Stomach (tissue), 9 donors: ENCODE results near the gene SKOR1. TPM values are rescaled to one million over a fixed set of nuclear protein-coding genes. Genes with fewer than 3 reads are reported as not detected.
A peak's percentile ranks its signal among the peaks of the same experiment; 100 is the strongest.

Experiments used
- DNase-seq, 2 donors: peaks; one replicate each; pipeline versions ENCODE4 v3.0.0 to v3.0.0-alpha.2; 2013 to 2019
- H3K27ac ChIP-seq, 5 donors: fragments of 200-600 bp in 4 of 5; sonication (generic) in 4 of 5; one replicate each; pipeline ENCODE4 v1.5.1; 2013 to 2019; ENCODE audit warnings: mild to moderate bottlenecking in 1 of 5, moderate library complexity in 1 of 5
- H3K27me3 ChIP-seq, 3 donors: fragments of 200-600 bp; sonication (generic); one replicate each; pipeline ENCODE4 v1.5.1; 2017 to 2019; ENCODE audit warnings: mixed run types in 1 of 3
- H3K36me3 ChIP-seq, 4 donors: fragments of 200-600 bp; sonication (generic); 1 replicate in 3 of 4; 2 replicates in 1 of 4; pipeline ENCODE4 v1.5.1; 2016 to 2019
- H3K4me1 ChIP-seq, 4 donors: fragments of 200-600 bp; sonication (generic); one replicate each; pipeline ENCODE4 v1.5.1; 2016 to 2019
- H3K4me3 ChIP-seq, 4 donors: fragments of 200-600 bp; sonication (generic) in 3 of 4; one replicate each; pipeline ENCODE4 v1.5.1; 2016 to 2019; ENCODE audit warnings: mild to moderate bottlenecking in 1 of 4
- H3K9me3 ChIP-seq, 4 donors: fragments of 200-600 bp; sonication (generic); one replicate each; pipeline ENCODE4 v1.5.1; 2016 to 2019
- EP300 ChIP-seq: sonication (generic); formaldehyde crosslinking; IDR thresholded peaks from one replicate; pipeline ENCODE4 v1.6.1; 2017; ENCODE audit warnings: antibody characterized with exemption
- POLR2A ChIP-seq, 4 donors: fragments of 450-650 bp; IDR thresholded peaks; one replicate each; pipeline ENCODE4 v1.6.1; 2016; ENCODE audit warnings: antibody characterized with exemption in 4 of 4, control low read depth in 2 of 4, mild to moderate bottlenecking in 1 of 4, moderate library complexity in 1 of 4
- POLR2AphosphoS5 ChIP-seq, 3 donors: sonication (generic); formaldehyde crosslinking; IDR thresholded peaks; one replicate each; pipeline ENCODE4 v1.6.1; 2016; ENCODE audit warnings: antibody characterized with exemption in 3 of 3
- WGBS, 5 donors: extraction: QIAGEN DNeasy Blood & Tissue Kit in 3 of 5; methylation state at CpG; one replicate each; pipeline versions ENCODE4 v1.1.5 to v1.1.7; 2013 to 2018; 5-methylcytosine and 5-hydroxymethylcytosine counted together
- intact Hi-C: fragments of 100-400 bp; cut with DNase I; formaldehyde crosslinking; loops from one replicate; pipeline ENCODE4 v1.15.1; 2023; ENCODE audit warnings: low total_unique reads
- polyA plus RNA-seq, 3 donors: library from polyadenylated mRNA; stranded (reverse); fragments of 200-250 nt; gene quantifications; one replicate each; pipeline ENCODE4 v1.2.3, GENCODE V29; 2013
- total RNA-seq, 5 donors: library from RNA; depleted of rRNA; stranded (reverse); fragments of >200 nt; gene quantifications; one replicate each; pipeline versions ENCODE4 v1.1.0 to v1.2.3, GENCODE V29; 2014 to 2016
- TF ChIP-seq, protein P1 (sequence below), 7 experiments: fragments of 450-650 bp in 4 of 7; fragments of 200-600 bp in 3 of 7; sonication (generic) in 3 of 7; IDR thresholded peaks; one replicate each; pipeline ENCODE4 v1.5.1; 2016 to 2019; ENCODE audit warnings: antibody characterized with exemption in 7 of 7, control low read depth in 2 of 7, mild to moderate bottlenecking in 1 of 7
- donor health status: healthy with polysubstance abuse.
- donor health status: Bipolar disorder and iron deficiency.
- donor health status: healthy.

The SKOR1 gene
- total and polyA plus RNA-seq, 8 donors, result 0.14 to 5.8 (median 0.69) TPM; not detected in 2

DNA sequence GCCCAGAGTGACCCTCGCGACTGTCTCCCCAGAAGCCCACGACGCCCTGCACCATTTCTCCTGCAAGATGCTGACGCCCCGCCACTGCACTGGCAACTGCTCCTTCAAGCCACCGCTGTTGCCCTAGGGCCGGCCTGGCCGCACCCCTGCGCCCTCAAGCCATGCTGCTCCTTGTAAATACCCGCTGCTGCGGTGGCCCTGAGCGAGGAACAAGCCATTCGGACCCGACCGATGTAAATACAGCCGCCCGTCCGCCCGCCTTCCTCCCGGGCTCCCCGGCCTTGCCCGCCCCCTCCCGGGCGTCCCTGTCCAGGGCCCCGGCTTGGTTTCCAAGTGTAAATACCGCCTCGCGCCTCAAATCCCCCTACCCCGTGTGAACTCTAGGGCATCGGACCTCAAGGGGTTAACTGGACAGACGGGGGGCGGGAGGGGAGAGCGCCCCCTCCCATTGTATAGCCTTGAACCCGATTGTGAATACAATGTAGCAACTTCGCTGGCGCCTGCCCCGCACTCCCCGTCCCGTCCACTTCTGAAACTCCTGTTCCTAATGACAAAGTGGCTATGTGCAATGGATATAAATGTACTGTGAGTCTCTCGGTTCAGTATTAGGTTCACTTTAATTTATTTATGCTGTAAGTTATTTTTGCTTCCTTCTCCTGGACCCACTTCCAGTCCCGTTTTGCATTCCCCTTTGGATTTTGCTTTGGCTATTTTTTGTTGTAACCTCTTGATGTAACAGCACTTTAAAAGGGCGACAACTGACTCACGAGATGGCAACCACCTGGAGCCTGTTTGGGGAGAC, 8.6 kb downstream of the SKOR1 start:
- Histone ChIP-seq H3K4me3 (peak overlapping the region; percentile 31 to 51 (median 45)), H3K9me3 (no peaks in the 10 kb centered on the region), H3K27me3 (peaks cover 42 to 73% (median 72%) of the 10 kb centered on the region in 3 donors), H3K27ac (no peak overlapping the region), H3K36me3 (no peaks in the 10 kb centered on the region), H3K4me1 (peaks cover 45 to 68% (median 62%) of the 10 kb centered on the region in 4 donors)
- intact Hi-C loops, result loop anchor here (5.0 kb wide), 1 partner anchor 377 kb away; no protein-coding TSS in a partner anchor
- peak; percentile 47 to 77 for DNase-seq
- TF ChIP-seq POLR2AphosphoS5 (IDR thresholded peaks at IDR 0.05) (no peak), EP300 (no peak)
- TF ChIP-seq, protein P1, sequence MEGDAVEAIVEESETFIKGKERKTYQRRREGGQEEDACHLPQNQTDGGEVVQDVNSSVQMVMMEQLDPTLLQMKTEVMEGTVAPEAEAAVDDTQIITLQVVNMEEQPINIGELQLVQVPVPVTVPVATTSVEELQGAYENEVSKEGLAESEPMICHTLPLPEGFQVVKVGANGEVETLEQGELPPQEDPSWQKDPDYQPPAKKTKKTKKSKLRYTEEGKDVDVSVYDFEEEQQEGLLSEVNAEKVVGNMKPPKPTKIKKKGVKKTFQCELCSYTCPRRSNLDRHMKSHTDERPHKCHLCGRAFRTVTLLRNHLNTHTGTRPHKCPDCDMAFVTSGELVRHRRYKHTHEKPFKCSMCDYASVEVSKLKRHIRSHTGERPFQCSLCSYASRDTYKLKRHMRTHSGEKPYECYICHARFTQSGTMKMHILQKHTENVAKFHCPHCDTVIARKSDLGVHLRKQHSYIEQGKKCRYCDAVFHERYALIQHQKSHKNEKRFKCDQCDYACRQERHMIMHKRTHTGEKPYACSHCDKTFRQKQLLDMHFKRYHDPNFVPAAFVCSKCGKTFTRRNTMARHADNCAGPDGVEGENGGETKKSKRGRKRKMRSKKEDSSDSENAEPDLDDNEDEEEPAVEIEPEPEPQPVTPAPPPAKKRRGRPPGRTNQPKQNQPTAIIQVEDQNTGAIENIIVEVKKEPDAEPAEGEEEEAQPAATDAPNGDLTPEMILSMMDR (IDR thresholded peaks at IDR 0.05), result peak in 4 of 7 experiments; percentile 18 to 49 (median 32)
- WGBS, 5 donors, result 2 to 3% (median 2%) methylated on average over 33 to 44 of the region's 44 CpGs

DNA sequence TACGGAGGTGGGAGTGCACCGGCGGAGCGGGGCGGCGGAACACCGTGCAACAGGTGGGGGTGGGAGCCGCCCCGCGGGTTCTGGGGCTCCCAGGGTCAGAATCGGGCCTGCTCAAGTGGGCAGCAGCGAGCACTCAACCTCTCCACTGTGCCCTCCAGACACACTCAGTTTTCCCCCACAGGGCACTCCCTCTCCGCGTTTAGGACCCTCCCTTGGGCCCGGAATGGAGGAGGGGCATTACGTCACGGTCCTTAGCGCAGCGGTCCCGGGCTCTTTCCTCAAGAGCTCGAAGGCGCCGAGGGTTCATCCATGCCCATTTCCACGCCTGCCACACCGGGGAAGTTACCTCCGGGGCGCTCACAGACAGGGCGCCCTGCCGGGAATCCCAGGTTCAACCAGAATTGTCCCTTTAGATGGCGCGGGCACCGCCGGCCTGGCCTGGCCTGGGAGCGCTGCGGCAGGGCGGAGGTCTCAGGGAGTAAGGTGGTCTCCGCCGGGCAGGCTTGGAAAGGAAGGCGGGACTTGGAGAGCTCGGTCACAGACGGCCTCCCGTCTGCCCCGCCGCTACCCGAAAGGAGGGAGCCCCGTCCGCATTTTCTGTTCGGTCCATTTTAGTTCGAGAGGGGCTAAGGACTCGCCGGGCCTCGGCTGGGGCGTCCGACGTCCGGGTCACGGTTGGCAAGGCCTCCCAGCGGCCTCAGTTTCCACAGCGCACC, 9.4 kb downstream of the SKOR1 start:
- no peaks in the 10 kb centered on the region for H3K9me3 ChIP-seq
- peak overlapping the region; percentile 31 to 51 (median 45) for H3K4me3 ChIP-seq
- no peak for TF ChIP-seq EP300
- TF ChIP-seq, protein P1 (IDR thresholded peaks at IDR 0.05), result no peak
- TF ChIP-seq POLR2AphosphoS5 (IDR thresholded peaks at IDR 0.05), result no peak
- no peak for TF ChIP-seq POLR2A (IDR thresholded peaks at IDR 0.05)
- DNase-seq, result peak in 1 of 2 donors; percentile 61
- H3K27me3 ChIP-seq, result peaks cover 34 to 65% (median 63%) of the 10 kb centered on the region in 3 donors
- peaks cover 44 to 68% (median 57%) of the 10 kb centered on the region in 4 donors for H3K4me1 ChIP-seq
- 1 to 4% (median 2%) methylated on average over 42 to 59 of the region's 59 CpGs for WGBS, 5 donors
- no peaks in the 10 kb centered on the region for H3K36me3 ChIP-seq
- intact Hi-C loops, result loop anchor here (5.0 kb wide), 1 partner anchor 377 kb away; no protein-coding TSS in a partner anchor
- no peak overlapping the region for H3K27ac ChIP-seq

DNA sequence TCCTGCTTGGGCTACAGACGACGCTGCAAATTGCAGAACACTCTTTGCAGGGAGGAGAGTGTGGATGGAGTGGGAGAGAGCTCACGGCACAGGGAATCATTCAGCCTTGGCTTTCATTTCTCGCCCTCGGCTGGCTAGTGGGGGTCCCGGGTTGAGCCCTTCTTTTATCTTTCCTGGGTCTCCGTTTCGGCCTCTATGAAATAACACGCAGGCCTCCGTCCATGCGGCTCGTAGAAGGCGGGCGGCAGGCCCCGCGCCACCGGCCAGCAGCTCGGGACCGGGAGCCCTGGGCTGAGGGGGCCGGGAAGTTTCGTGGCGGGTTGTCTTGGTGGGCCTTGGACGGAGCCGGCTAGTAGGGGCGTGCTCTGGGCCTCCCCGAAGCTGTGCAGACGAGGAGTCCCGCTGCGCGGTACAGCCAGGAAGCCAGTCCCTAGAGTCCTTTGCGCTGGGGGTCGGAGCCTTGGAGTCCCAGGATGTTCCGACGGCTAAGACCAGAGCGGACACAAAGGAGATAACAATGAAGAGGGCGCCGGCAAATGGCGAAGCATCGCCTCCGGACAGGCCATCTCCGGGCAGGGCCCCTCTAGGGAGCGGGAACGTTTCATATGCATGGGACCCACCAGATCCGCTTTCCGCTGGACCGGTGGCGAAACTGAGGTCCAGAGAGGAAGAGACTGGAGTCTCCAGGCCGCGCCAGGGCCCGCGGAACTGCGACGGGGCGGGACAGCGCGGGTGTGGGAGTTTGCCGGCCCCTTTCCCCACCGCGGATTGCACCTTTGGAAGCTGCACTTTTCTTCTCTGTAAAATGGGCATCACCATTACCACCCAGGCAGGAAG, 10.2 kb downstream of the SKOR1 start:
- Histone ChIP-seq H3K36me3 (no peaks in the 10 kb centered on the region), H3K9me3 (no peaks in the 10 kb centered on the region), H3K27ac (no peak overlapping the region), H3K4me3 (peak overlapping the region; percentile 31 to 51 (median 45)), H3K4me1 (peaks cover 44 to 64% (median 53%) of the 10 kb centered on the region in 4 donors), H3K27me3 (peaks cover 26 to 57% (median 56%) of the 10 kb centered on the region in 3 donors)
- TF ChIP-seq POLR2A (IDR thresholded peaks at IDR 0.05), result no peak
- TF ChIP-seq POLR2AphosphoS5 (IDR thresholded peaks at IDR 0.05), result no peak
- TF ChIP-seq, protein P1 (IDR thresholded peaks at IDR 0.05), result no peak
- no peak for TF ChIP-seq EP300
- intact Hi-C loops, result no loop called here
- 1 to 6% (median 4%) methylated on average over 48 to 59 of the region's 59 CpGs for WGBS, 5 donors
- peak in 1 of 2 donors; percentile 51 for DNase-seq

DNA sequence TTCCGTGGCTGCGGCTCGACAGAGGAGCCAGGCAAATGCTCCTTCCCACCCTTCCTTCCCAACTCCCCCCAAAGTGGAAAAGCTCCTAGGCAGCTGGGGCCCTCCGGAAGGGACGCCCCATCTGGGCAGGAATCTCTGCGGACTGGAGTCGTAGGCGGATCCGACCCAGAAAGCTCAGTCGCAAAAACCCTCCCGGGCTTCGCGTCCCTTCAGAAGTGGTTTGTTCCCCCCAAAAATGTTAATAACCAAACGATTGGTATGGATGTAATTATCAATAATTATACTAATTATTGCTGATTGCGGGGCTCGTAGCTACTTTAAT, 10.8 kb downstream of the SKOR1 start:
- Histone ChIP-seq H3K36me3 (no peaks in the 10 kb centered on the region), H3K27ac (no peak overlapping the region), H3K27me3 (peaks cover 20 to 51% (median 50%) of the 10 kb centered on the region in 3 donors), H3K4me3 (peak overlapping the region; percentile 31 to 51 (median 45)), H3K4me1 (peaks cover 44 to 66% (median 55%) of the 10 kb centered on the region in 4 donors), H3K9me3 (no peaks in the 10 kb centered on the region)
- intact Hi-C loops, result no loop called here
- TF ChIP-seq POLR2AphosphoS5 (IDR thresholded peaks at IDR 0.05), result no peak
- TF ChIP-seq, protein P1 (IDR thresholded peaks at IDR 0.05), result no peak
- no peak for TF ChIP-seq POLR2A (IDR thresholded peaks at IDR 0.05)
- no peak for TF ChIP-seq EP300
- DNase-seq, result peak in 1 of 2 donors; percentile 53
- 2 to 6% (median 5%) methylated on average over 16 of the region's 16 CpGs for WGBS, 5 donors
